ENCODE measurements around the gene TMEM47.

DNA sequence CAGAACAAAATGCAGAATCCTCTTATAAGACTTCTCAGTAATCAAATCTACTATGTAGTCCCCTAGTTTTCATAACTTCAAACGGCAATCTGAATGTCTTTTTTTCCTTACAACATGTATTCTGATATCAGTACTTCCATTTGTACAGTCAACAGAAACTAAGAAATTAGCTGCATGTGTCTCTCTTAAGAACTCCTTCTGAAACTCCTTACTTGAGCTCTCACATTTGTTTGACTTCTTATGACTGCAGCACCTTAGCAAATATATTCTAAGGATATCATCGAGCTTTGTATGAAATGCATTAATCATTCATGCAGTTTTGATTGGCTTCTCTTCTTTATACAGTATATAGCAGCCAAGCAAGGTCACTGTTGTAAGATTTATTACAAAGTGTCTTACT lies 77.0 kb downstream of the TMEM47 start:
- no peak for TF ChIP-seq CTCF (IDR thresholded peaks at IDR 0.05)
- TF ChIP-seq POLR2AphosphoS5 (IDR thresholded peaks at IDR 0.05) = no peak
